Measurements from ENCODE around the gene CRYBB2.

DNA sequence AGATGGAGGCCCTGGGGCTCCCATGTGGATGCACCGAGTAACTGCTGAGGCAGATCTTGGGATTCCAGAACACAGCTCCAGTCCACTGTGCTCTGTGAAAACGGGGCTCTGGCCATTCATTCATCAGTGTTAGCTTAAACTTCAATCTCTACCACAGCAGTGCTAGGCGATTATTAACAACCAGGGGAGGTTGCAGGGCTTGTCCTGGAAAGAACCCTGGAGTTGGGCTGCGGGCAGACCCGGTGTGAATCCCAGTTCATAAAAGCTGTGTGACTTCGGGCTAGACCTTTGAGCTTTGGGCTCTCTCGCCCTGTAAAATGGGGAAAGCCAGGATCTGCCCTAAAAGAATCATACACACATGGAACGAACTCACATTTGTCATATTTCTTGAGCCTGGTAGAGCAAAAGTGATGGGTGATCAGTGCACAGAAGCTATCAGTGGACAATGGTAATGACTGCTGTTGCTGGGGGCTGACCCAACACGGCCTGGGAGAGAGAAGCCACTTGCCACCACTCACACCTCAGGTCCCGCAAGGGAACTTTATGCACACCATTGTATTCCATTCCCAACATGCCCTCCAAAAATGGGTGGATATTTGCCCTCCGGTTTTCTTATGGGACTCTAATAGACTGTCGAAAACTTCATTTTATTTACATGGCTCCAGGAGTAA, 35.4 kb upstream of the CRYBB2 start:
- no peak for TF ChIP-seq FOXA1 (IDR thresholded peaks at IDR 0.05)
- TF ChIP-seq ZNF384 (IDR thresholded peaks at IDR 0.05) = no peak
- TF ChIP-seq CTBP1 (IDR thresholded peaks at IDR 0.05; ENCODE audit: borderline replicate concordance) = no peak
- TF ChIP-seq HDGF (IDR thresholded peaks at IDR 0.05; ENCODE audit: borderline replicate concordance) = no peak
- TF ChIP-seq LEF1 (IDR thresholded peaks at IDR 0.05; ENCODE audit: borderline replicate concordance) = no peak
- no peak for TF ChIP-seq ELF4 (IDR thresholded peaks at IDR 0.05)

All from HEK293T (cell line).